Epithelial cell of esophagus (primary cell): ENCODE results near the gene HBEGF.

Experiments used
- DNase-seq: peaks from one replicate; pipeline ENCODE4 v3.0.0; 2010; ENCODE audit warnings: low read depth
- H3K4me3 ChIP-seq: 2 replicates; pipeline ENCODE4 v1.5.1; 2011; ENCODE audit warnings: mild to moderate bottlenecking, low read length, control low read depth
- CTCF ChIP-seq: IDR thresholded peaks from 2 replicates; pipeline ENCODE4 v1.5.1; 2011; ENCODE audit warnings: low read depth, mild to moderate bottlenecking, low read length, control low read depth, inconsistent platforms; ENCODE audit not compliant: insufficient read depth; ENCODE audit errors: missing control alignments

Gene HBEGF

GRCh38 chr5:140342896-140343295 lies 3.5 kb downstream of the HBEGF start:
- DNase-seq = no peak
- TF ChIP-seq CTCF = no peak
- H3K4me3 ChIP-seq = no peak overlapping the region

- no peak for DNase-seq
- TF ChIP-seq CTCF = no peak
- no peak overlapping the region for H3K4me3 ChIP-seq
Observed at GRCh38 chr5:140342287-140342686, 4.1 kb downstream of the HBEGF start.

GRCh38 chr5:140341591-140341990 lies 4.8 kb downstream of the HBEGF start:
- H3K4me3 ChIP-seq = no peak overlapping the region
- DNase-seq = peak; percentile 47
- no peak for TF ChIP-seq CTCF

- DNase-seq = peak; percentile 38
- TF ChIP-seq CTCF = no peak
- H3K4me3 ChIP-seq = no peak overlapping the region
Observed at GRCh38 chr5:140340605-140341121, 5.7 kb downstream of the HBEGF start.

- peak; percentile 30 for DNase-seq
- no peak for TF ChIP-seq CTCF
Observed at GRCh38 chr5:140339636-140340035, 6.8 kb downstream of the HBEGF start.

GRCh38 chr5:140338908-140339307 lies 7.5 kb downstream of the HBEGF start:
- DNase-seq = peak; percentile 43
- H3K4me3 ChIP-seq = no peak overlapping the region
- TF ChIP-seq CTCF = no peak

More at GRCh38 chr5:140339636-140340035, 6.8 kb downstream of the HBEGF start:
- H3K4me3 ChIP-seq = no peak overlapping the region

- H3K4me3 ChIP-seq = no peak overlapping the region
- DNase-seq = peak; percentile 73
Observed at GRCh38 chr5:140338336-140338735, 8.1 kb downstream of the HBEGF start.

More at GRCh38 chr5:140338336-140338735, 8.1 kb downstream of the HBEGF start:
- no peak for TF ChIP-seq CTCF
